SU-DHL-6 (cell line): ENCODE data around the gene FAXC.
A peak's percentile ranks its signal among the peaks of the same experiment; 100 is the strongest.

Experiments
- H2AFZ ChIP-seq: fragments of 200-600 bp; sonication (generic); 2 replicates; pipeline ENCODE4 v1.6.1; 2014; ENCODE audit warnings: low read depth, mild to moderate bottlenecking, moderate library complexity, mixed read lengths, antibody characterized with exemption, low read length; ENCODE audit not compliant: severe bottlenecking
- H3F3A ChIP-seq: fragments of 200-600 bp; shearing (Covaris generic); 2 replicates; pipeline ENCODE4 v1.6.0; 2016; ENCODE audit warnings: antibody characterized with exemption, mild to moderate bottlenecking; ENCODE audit not compliant: insufficient read depth
- H3K27ac ChIP-seq: fragments of 200-600 bp; sonication (generic); 2 replicates; pipeline ENCODE4 v1.5.1; 2016; ENCODE audit warnings: low read depth, mild to moderate bottlenecking, low read length, moderate library complexity, mixed read lengths
- H3K27me3 ChIP-seq: fragments of 200-600 bp; sonication (generic), shearing (Covaris generic); 2 replicates; pipeline ENCODE4 v1.6.0; 2014; ENCODE audit warnings: mild to moderate bottlenecking, low read length
- H3K36me3 ChIP-seq: fragments of 200-600 bp; sonication (generic); 2 replicates; pipeline ENCODE4 v1.6.1; 2014; ENCODE audit warnings: mild to moderate bottlenecking, low read length, mixed read lengths
- H3K4me2 ChIP-seq: fragments of 300-600, 200-600 bp; shearing (Covaris generic), sonication (generic); 2 replicates; pipeline ENCODE4 v1.6.0; 2014; ENCODE audit warnings: low read length, low read depth, mild to moderate bottlenecking; ENCODE audit not compliant: poor library complexity, severe bottlenecking
- H3K4me3 ChIP-seq: fragments of 200-600 bp; sonication (generic); 2 replicates; pipeline ENCODE4 v1.5.1; 2014; ENCODE audit warnings: antibody characterized with exemption, low read length, mild to moderate bottlenecking, mixed read lengths; ENCODE audit not compliant: insufficient read depth, poor library complexity, severe bottlenecking
- H3K79me2 ChIP-seq: fragments of 200-600 bp; sonication (generic); 2 replicates; pipeline ENCODE4 v1.6.1; 2014; ENCODE audit warnings: mild to moderate bottlenecking, low read length, moderate library complexity; ENCODE audit not compliant: insufficient read depth
- H3K9ac ChIP-seq: fragments of 200-600 bp; sonication (generic); 2 replicates; pipeline ENCODE4 v1.7.0; 2014; ENCODE audit warnings: mild to moderate bottlenecking, low read length
- H3K9me2 ChIP-seq: fragments of 200-600 bp; sonication (generic); replicated peaks from 2 replicates; pipeline ENCODE4 v1.6.1; 2014; ENCODE audit warnings: low read length; ENCODE audit not compliant: insufficient read depth
- H3K9me3 ChIP-seq: fragments of 200-600 bp; sonication (generic); 2 replicates; pipeline ENCODE4 v1.6.1; 2014; ENCODE audit warnings: low read length, mixed read lengths; ENCODE audit not compliant: insufficient read depth
- H4K20me1 ChIP-seq: fragments of 200-600 bp; sonication (generic); 2 replicates; pipeline ENCODE4 v1.6.1; 2014; ENCODE audit warnings: low read depth, mild to moderate bottlenecking, antibody characterized with exemption, low read length, moderate library complexity, mixed read lengths
- CTCF ChIP-seq: fragments of 200-600 bp; sonication (generic); IDR thresholded peaks from one replicate; pipeline ENCODE4 v1.5.1; 2017; ENCODE audit warnings: antibody characterized with exemption, mild to moderate bottlenecking, low read length, moderate library complexity; ENCODE audit not compliant: insufficient read depth, poor library complexity, severe bottlenecking
- EZH2phosphoT487 ChIP-seq: fragments of 200-600 bp; sonication (generic), shearing (Covaris generic); conservative IDR thresholded peaks from 2 replicates; pipeline ENCODE4 v1.6.1; 2018; ENCODE audit warnings: mild to moderate bottlenecking, antibody characterized with exemption, low read length, moderate library complexity, mixed read lengths

Gene FAXC

GRCh38 chr6:99250476-99250875 lies 99.0 kb downstream of the FAXC start:
- Histone ChIP-seq H3K4me3 (no peak overlapping the region), H3K9ac (no peak overlapping the region), H3K9me3 (no peaks in the 10 kb centered on the region), H3K27me3 (no peaks in the 10 kb centered on the region), H3K9me2 (no peaks in the 10 kb centered on the region), H4K20me1 (no peaks in the 10 kb centered on the region), H3K79me2 (no peaks in the 10 kb centered on the region), H3F3A (no peaks in the 10 kb centered on the region), H3K36me3 (no peaks in the 10 kb centered on the region), H3K27ac (no peak overlapping the region), H3K4me2 (no peak overlapping the region), H2AFZ (no peak overlapping the region)
- TF ChIP-seq CTCF = no peak
- no peak for TF ChIP-seq EZH2phosphoT487

DNA sequence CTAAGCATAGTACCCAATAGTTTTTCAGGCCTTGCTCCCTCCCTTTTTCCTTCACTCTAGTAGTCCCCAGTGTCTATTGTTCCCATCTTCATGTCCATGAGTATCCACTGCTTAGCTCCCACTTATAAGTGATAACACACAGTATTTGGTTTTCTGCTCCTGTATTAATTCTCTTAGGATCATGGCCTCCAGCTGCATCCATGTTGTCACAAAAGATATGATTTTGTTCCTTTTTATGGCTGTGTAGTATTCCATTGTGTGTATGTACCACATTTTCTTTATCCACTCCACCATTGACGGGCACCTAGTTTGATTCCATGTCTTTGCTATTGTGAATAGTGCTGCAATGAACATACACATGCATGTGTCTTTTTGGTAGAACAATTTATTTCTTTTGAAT lies 102.9 kb downstream of the FAXC start:
- no peaks in the 10 kb centered on the region for H4K20me1 ChIP-seq
- no peaks in the 10 kb centered on the region for H3F3A ChIP-seq
- no peaks in the 10 kb centered on the region for H3K27me3 ChIP-seq
- no peaks in the 10 kb centered on the region for H3K36me3 ChIP-seq
- TF ChIP-seq EZH2phosphoT487 (no peak), CTCF (no peak)
- H3K9me3 ChIP-seq = no peaks in the 10 kb centered on the region
- H3K27ac ChIP-seq = no peak overlapping the region
- no peak overlapping the region for H3K4me2 ChIP-seq
- no peaks in the 10 kb centered on the region for H3K9me2 ChIP-seq
- no peaks in the 10 kb centered on the region for H3K79me2 ChIP-seq
- H2AFZ ChIP-seq = no peak overlapping the region
- no peak overlapping the region for H3K4me3 ChIP-seq
- no peak overlapping the region for H3K9ac ChIP-seq

DNA sequence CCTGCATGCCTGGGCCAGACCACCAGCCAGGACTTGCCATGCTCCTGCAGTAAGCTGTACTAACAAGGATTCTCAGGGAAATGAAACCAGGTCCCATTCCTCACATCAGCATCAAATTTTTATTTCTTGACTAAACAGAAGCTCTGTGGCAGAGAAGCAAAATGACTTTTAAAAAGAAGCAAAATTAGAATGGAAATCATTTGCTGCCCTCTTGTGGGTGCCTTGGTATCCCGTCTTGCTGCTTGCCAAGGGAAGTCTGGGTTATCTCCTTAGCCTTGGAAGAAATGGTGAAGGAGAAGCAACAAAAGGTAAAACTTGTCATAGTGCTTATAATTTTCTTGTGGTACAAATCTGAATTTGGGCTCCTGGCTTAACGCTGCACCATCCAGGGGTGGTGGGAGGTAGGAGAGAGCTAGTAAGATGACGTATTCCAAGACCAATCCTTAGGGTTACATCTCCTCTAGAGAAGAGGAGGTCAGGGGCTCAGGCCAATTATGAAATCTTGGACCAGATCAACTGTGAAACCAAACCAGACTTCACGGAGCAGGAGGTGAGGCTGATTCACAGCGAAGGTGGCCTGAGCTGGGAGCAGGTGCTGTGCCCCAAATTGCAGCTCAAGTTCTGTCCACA lies 107.5 kb downstream of the FAXC start:
- Histone ChIP-seq H3K9ac (no peak overlapping the region), H2AFZ (no peak overlapping the region), H3K36me3 (no peaks in the 10 kb centered on the region)

More for the DNA sequence above, 107.5 kb downstream of the FAXC start:
- no peak overlapping the region for H3K4me2 ChIP-seq
- H3K27ac ChIP-seq = no peak overlapping the region
- no peaks in the 10 kb centered on the region for H4K20me1 ChIP-seq
- no peaks in the 10 kb centered on the region for H3K9me3 ChIP-seq
- H3K27me3 ChIP-seq = no peaks in the 10 kb centered on the region
- no peaks in the 10 kb centered on the region for H3K9me2 ChIP-seq
- H3K4me3 ChIP-seq = no peak overlapping the region
- no peak for TF ChIP-seq EZH2phosphoT487
- TF ChIP-seq CTCF = peak; percentile 14
- H3K79me2 ChIP-seq = no peaks in the 10 kb centered on the region
- H3F3A ChIP-seq = no peaks in the 10 kb centered on the region
